CD4-positive, alpha-beta T cell treated with Interleukin-12 subunit alpha and Interleukin-12 subunit beta, for 1 hour (primary cell): ENCODE measurements around the gene ELAVL3.
"Not testable (repeated sequence)": the region's sequence is repeated elsewhere in the genome, so short reads cannot be mapped to it uniquely, and the experiment has no call there.

Experiments
- DNase-seq: peaks from one replicate; pipeline ENCODE4 v3.0.0-alpha.2; 2020

Gene ELAVL3

DNA sequence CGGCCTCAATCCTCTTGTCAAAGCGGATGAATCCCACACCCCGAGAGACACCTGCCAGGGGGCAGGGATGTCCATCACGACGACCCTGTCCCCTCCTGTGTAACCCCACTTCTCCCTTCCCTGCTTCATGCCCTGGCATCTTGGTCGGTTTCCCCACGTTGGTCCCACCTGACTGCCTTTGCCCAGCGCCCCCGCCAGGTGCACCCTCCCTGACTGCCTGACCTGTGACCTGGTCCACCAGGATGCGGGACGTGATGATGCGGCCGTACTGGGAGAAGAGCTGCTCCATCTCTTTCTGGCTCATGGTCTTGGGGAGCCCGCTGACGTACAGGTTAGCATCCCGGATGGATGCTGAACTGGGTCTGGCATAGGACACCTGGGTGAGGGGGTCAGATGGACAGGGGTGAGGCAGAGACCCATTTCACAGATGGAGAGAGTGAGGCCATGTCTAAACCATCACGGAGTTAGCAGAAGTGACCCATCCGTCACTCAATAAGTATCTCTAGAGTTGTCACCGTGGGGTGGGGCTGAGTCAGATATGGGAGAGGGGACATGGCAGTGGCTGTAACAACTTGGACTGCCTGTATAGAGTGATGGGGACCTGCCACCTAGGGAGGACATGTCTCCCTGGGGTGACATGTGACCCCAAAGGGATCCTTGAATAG lies 22.5 kb downstream of the ELAVL3 start:
- DNase-seq, result no peak

- no peak for DNase-seq
Observed at GRCh38 chr19:11457831-11458230, 23.0 kb downstream of the ELAVL3 start.

- DNase-seq, result no peak
Observed at GRCh38 chr19:11457115-11457514, 23.7 kb downstream of the ELAVL3 start.

DNA sequence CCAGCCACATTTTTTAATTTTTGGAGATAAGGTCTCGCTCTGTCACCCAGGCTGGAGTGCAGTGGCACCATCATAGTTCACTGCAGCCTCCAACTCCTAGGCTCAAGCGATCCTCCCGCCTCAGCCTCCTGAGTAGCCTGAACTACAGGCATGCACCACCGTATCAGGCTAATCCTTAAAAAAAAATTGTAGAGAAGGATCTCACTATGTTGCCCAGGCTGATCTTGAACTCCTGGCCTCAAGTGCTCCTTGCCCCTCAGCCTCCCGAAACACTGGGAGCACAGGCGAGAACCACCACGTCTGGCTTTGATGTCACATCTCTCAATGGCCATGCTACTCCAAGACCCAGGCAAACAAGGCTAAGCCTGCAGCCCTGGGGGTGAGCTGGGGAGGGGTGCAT lies 24.2 kb downstream of the ELAVL3 start:
- DNase-seq, result no peak

- DNase-seq, result not testable (repeated sequence)
Observed at GRCh38 chr19:11455233-11455554, 25.7 kb downstream of the ELAVL3 start.

- DNase-seq, result no peak
Observed at GRCh38 chr19:11453468-11454341, 27.1 kb downstream of the ELAVL3 start.

- DNase-seq, result no peak
Observed at GRCh38 chr19:11452620-11453310, 28.1 kb downstream of the ELAVL3 start.

DNA sequence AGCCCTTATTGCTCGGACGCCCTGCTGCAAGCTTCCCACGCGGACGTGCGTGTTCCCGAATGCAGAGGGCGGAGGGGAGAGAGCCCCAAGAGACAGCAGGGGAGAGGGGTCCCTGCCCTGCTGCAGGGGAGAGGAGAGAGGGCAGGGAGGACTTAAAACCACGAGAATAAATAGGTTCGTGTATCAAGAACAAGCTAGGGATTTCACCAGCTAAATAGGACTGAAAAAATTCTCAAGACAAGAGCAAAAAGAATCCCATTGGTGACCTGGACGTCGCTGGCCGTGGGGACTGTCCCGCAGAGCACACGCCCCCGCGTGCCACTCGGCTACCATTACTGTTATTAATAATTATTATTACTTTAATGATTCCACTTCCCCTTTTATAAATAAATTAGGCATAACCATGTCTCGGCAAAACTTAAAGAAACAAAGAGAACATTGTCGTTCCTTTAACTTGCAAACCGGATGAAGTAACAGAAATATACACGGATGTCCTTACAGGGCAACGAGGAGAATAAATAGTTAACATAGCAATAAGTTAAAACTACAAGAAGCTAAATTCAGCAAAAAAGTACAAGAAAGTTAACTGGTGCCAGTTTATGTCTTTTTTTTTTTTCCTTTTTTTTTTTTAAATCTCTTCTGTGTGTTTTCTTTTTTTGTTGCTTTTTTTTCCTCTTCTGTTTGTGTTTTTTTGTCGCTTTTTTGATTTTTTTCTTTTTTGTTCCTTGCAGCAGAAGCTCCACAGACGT lies 28.8 kb downstream of the ELAVL3 start:
- DNase-seq, result no peak

DNA sequence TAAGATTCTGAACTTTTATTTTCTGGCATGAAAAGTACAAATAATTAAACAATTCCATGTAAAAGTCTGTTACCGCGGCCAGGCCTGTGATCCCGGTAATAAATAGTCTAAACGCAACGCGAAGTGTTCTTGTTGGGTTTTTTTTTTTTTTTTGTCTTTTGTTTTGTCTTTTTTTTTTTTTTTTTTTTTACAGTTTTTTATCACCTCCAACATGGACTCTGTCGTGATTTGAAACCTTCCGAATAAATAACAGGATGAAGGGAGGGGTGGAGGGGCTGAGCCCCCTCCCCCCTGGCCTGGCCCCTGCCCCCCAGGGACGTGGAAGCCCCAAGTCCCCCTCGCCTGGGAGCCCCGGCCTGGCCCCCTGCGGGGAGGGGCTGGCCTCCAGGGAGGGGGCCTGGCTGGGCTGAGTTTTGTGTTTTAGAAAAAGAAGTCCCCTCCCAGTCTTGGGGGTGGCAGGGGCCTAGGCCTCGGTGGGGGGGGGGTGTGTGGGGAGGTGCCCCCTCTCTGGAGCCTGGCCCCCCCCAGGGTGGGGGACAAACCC lies 29.4 kb downstream of the ELAVL3 start:
- DNase-seq, result no peak

DNA sequence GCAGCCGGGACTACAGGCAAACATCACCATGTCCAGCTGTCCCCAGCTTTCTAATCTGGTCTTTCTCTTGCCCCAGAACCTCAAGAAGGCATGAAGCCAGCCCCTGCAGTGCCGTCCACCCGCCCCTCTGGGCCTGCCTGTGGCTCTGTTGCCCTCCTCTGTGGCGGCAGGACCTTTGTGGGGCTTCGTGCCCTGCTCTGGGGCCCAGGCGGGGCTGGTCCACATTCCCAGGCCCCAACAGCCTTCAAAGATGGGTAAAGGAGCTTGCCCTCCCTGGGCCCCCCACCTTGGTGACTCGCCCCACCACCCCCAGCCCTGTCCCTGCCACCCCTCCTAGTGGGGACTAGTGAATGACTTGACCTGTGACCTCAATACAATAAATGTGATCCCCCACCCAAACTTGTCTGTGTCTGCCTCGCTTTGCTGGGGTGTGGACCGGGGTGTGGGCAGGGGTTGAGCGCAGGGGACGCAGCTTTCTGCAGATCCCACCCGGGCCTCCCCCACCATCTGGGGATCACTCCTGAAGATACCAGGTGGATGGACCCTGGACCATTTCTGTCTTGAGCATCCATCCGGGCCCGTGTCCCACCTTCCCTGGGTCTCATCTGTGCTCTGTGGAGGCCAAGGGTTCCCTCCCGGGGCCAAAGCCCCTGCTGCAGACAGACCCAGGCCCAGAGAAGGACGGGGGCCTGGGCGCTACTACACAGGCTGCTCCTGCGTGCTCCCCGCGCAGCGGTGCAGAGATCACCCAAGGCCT lies 30.1 kb downstream of the ELAVL3 start:
- no peak for DNase-seq

GRCh38 chr19:11448923-11449554 lies 31.8 kb downstream of the ELAVL3 start:
- DNase-seq, result no peak

DNA sequence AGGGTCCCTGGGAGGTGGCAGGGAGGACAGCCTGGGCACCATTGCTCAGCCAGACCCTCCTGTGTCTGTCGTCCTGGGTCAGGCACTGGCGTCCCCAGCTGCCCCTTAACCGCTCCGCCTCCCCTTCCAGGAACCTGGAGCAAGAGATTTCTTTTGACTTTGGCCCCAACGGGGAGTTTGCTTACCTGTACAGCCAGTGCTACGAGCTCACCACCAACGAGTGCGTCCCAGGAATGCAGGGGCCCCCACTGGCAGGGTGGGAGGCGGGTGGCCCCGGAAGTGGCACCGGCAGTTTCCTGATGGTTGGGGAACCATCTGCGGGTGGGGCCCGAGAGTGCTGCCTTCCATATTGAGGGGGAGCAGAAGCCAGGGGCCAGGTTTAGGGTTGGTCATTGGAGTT lies 32.4 kb downstream of the ELAVL3 start:
- DNase-seq, result no peak

DNA sequence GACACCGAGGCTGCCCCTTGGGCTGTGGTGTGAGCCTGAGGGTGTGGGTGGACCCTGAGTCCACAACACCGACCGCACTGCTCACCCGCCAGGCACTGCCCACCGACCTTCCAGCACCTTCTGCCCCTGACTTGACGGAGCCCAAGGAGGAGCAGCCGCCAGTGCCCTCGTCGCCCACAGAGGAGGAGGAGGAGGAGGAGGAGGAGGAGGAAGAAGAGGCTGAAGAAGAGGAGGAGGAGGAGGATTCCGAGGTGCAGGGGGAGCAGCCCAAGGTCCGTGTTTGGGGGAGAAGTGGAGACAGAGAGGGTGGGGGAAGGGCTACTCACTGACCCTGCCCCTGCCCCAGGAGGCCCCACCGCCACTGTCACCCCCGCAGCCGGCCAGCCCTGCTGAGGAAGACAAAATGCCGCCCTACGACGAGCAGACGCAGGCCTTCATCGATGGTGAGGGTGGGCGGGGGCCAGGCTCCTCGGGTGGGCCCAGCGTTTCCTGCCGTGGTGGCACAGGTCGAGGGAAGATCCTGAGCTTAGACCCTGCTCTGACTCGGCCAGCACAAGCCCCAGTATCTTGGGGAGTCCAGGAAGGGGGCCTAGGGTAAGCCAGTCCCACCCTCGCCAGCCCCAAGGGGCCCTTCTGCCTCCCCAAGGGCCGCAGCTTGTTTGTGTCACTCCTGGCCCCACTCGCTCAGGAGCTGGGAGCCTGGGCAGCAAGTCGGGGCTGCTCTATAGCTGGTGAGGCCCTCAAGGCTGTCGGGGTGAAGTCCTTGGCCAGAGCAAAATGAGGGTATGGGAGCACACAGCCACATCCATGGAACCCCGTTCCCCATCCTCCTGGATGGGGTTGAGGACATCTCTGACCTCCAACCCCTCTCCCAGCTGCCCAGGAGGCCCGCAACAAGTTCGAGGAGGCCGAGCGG lies 33.2 kb downstream of the ELAVL3 start:
- DNase-seq, result no peak

DNA sequence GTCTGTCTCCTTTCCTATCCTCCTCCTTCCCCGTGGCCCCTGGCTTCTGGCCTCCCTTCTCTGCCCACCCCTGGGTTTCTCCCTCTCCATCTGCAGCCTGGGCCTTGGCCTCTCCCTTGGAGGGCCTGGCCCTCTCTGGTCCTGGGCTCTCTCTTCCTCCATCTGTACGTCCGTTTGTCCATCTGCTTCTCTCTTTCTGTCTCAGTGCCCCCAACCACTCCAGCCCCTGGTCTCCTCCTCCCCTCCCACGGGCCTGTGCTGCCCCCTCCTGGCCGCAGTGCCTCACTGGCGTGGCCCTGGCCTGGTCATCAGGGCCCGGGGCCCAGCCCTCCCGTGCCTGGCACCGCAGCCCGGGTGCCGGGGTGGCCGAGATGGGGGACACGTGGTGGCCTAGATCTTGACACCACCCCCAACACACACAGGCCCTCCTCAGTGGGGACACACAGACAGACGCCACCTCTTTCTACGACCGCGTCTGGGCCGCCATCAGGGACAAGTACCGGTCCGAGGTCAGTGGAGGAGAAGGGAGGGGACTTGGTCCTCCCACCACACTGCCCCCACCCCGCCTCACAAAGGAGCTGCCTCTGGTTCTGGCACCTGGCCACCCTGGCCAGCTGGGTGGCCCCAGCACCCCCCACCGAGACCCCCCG lies 34.1 kb downstream of the ELAVL3 start:
- peak; percentile 40 for DNase-seq

DNA sequence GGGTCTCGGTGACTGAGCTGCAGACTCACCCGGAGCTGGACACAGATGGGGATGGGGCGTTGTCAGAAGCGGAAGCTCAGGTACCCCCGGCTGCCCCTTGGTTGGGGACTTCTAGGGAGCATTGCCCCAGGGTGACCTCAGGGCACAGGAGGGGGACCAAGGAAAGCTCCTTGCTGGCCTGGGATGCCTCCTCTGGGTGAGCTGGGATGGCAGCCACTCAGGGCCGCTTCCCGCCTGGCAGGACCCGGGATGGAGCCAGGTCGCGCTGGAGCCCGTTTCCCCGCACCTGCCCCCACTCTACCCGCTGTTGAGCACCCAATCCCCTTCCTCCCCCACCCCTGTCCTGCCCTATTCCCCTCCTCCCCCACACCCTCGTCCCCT lies 34.6 kb downstream of the ELAVL3 start:
- no peak for DNase-seq

DNA sequence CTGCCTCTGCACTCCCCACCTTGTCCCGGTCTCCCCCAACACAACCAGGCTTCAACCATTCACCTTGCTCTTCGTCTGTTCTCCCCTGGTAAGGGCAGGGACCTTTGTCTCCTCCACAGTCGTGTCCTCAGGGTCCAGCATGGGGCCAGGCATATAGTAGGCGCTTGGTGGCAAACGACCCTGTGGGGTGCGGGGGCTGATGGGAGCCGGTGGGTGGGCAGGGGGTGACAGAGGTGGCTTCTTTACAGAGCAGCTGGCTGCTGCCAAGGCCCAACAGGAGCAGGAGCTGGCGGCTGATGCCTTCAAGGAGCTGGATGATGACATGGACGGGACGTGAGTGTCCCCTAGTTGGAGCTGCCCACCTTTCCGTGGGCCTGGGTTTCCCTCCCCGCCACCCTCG lies 35.7 kb downstream of the ELAVL3 start:
- DNase-seq, result no peak

DNA sequence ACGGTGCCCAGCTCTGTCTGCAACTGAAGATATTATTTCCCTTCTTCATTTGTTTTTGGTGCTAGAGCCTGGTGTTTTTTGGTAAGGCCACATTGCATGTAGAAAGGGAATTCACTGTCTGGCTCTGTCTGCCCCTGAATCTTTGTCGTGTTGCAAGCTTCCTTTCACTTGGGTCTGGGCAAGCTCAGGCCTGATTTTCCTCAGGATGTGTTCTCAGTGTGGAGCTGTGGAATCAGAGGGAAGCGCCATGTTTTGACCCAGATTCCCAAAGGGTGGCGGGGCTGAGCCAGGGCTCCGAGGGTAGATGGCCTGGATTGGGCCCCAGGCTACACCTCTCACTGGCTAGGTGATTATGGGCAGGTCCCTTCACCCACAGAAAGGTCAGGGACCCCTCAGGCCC lies 36.8 kb downstream of the ELAVL3 start:
- DNase-seq, result no peak

DNA sequence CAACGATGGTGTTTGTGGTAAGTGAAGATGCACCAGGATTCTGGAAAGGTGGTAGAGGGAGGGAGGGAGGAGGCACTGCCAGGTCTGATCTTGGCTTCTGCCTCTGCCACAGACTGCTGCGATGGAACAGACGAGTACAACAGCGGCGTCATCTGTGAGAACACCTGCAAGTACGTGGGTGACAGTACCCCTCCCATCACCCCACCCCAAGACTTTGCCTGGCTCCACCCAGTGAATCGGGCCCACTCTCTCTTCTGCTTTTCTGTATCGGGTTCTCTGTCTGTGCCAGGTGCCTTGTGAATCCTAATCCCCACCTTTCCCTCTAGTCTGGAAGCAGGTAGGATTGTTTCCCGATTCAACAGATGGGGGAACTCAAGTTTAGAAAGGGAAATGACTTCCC lies 42.9 kb downstream of the ELAVL3 start:
- DNase-seq, result no peak

GRCh38 chr19:11435833-11436313 lies 45.0 kb downstream of the ELAVL3 start:
- DNase-seq, result no peak
